Caco-2 (cell line): ENCODE measurements around the gene DNMBP. TPM values are rescaled to one million over a fixed set of nuclear protein-coding genes. Genes with fewer than 3 reads are reported as not detected.

Experiments used
- BruUV-seq: library from RNA; stranded (reverse); fragments of 400-500 nt; replicated peaks from 2 replicates; lab custom pipeline; 2021; lab: Mats Ljungman, UMichigan
- CTCF ChIA-PET: fragments of 300-600 bp; sonication (Branson Sonifier 250); formaldehyde crosslinking; loops from one replicate; lab custom pipeline; 2022; ENCODE audit warnings: antibody characterized with exemption; lab: Charles Lee
- POLR2A ChIA-PET: fragments of 300-600 bp; sonication (Branson Sonifier 250); formaldehyde crosslinking; loops from one replicate; lab custom pipeline; 2022; ENCODE audit warnings: antibody characterized with exemption; lab: Charles Lee
- DNase-seq, 2 experiments: peaks; one replicate each; pipeline versions ENCODE4 v3.0.0 to v3.0.0-alpha.2; 2020 to 2022
- H3K27me3 ChIP-seq: replicated peaks from 2 replicates; pipeline ENCODE4 v1.6.0; 2011; ENCODE audit warnings: low read length; ENCODE audit not compliant: control insufficient read depth, insufficient read depth
- H3K36me3 ChIP-seq: 2 replicates; pipeline ENCODE4 v1.5.1; 2011; ENCODE audit warnings: low read length; ENCODE audit not compliant: control insufficient read depth, insufficient read depth
- H3K4me1 ChIP-seq: fragments of 250-450 bp; sonication (Bioruptor Pico); 2 replicates; pipeline ENCODE4 v1.5.1; 2020; ENCODE audit warnings: mild to moderate bottlenecking
- H3K4me3 ChIP-seq: 2 replicates; pipeline ENCODE4 v1.5.1; 2011; ENCODE audit warnings: low read depth, mild to moderate bottlenecking, control low read depth, low read length
- H3K9me3 ChIP-seq: fragments of 250-450 bp; sonication (Bioruptor Pico); 2 replicates; pipeline ENCODE4 v1.5.1; 2020; ENCODE audit warnings: mild to moderate bottlenecking, moderate library complexity
- H3K27ac Mint-ChIP-seq: one replicate; pipeline ENCODE4 v1.8.0; 2022; ENCODE audit warnings: mixed read lengths; ENCODE audit not compliant: unreplicated experiment
- H3K27me3 Mint-ChIP-seq: one replicate; pipeline ENCODE4 v1.8.0; 2022; ENCODE audit warnings: mixed read lengths; ENCODE audit not compliant: insufficient read depth, unreplicated experiment
- H3K36me3 Mint-ChIP-seq: one replicate; pipeline ENCODE4 v1.8.0; 2022; ENCODE audit warnings: mild to moderate bottlenecking, mixed read lengths; ENCODE audit not compliant: insufficient read depth, unreplicated experiment
- H3K4me1 Mint-ChIP-seq: one replicate; pipeline ENCODE4 v1.8.0; 2022; ENCODE audit warnings: low read depth, mixed read lengths; ENCODE audit not compliant: unreplicated experiment
- H3K4me3 Mint-ChIP-seq: one replicate; pipeline ENCODE4 v1.8.0; 2022; ENCODE audit warnings: mild to moderate bottlenecking, moderate library complexity, mixed read lengths; ENCODE audit not compliant: unreplicated experiment
- H3K9me3 Mint-ChIP-seq: one replicate; pipeline ENCODE4 v1.8.0; 2022; ENCODE audit warnings: mixed read lengths; ENCODE audit not compliant: unreplicated experiment
- CTCF ChIP-seq, 2 experiments: fragments of 200-600 bp in 1 of 2; IDR thresholded peaks; 1 replicate in 1 of 2; 2 replicates in 1 of 2; pipeline versions ENCODE4 v1.5.1 to v1.8.0; 2011 to 2022; ENCODE audit warnings: antibody characterized with exemption in 1 of 2, control low read depth in 1 of 2, inconsistent platforms in 1 of 2, low read depth in 1 of 2, low read length in 1 of 2, mild to moderate bottlenecking in 1 of 2, moderate library complexity in 1 of 2; ENCODE audit not compliant: insufficient read depth in 1 of 2, severe bottlenecking in 1 of 2, unreplicated experiment in 1 of 2
- intact Hi-C: fragments of 100-400 bp; cut with micrococcal nuclease; formaldehyde crosslinking; loops from one replicate; pipeline ENCODE4 v1.10.0; 2022; ENCODE audit not compliant: unreplicated experiment
- total RNA-seq: library from RNA; stranded (reverse); gene quantifications from 2 replicates; pipeline ENCODE4 v1.2.3, GENCODE V29; 2022

The DNMBP gene
- total RNA-seq, 1 experiment from 2014 or later, result 30.6 TPM

- no peak for DNase-seq
- POLR2A ChIA-PET, result no interaction called here
- BruUV-seq, result no TSS peak
- Histone ChIP-seq H3K4me3 (no peak overlapping the region), H3K27me3 (no peaks in the 10 kb centered on the region), H3K36me3 (peaks cover 7% of the 10 kb centered on the region), H3K4me1 (no peaks in the 10 kb centered on the region), H3K9me3 (no peaks in the 10 kb centered on the region)
- CTCF ChIA-PET, result interaction anchor here (0.6 kb wide), 1 partner anchor 420 kb away, joined by 3 read pairs; no protein-coding TSS in a partner anchor
- H3K27ac Mint-ChIP-seq, result no peak overlapping the region
- H3K4me3 Mint-ChIP-seq, result no peak overlapping the region
- peaks cover 85% of the 10 kb centered on the region for H3K36me3 Mint-ChIP-seq
- no peaks in the 10 kb centered on the region for H3K4me1 Mint-ChIP-seq
- H3K27me3 Mint-ChIP-seq, result no peaks in the 10 kb centered on the region
- intact Hi-C loops, result no loop called here
- no peaks in the 10 kb centered on the region for H3K9me3 Mint-ChIP-seq
- no peak for TF ChIP-seq CTCF (IDR thresholded peaks at IDR 0.05; ENCODE audit: insufficient read depth in 1 of 2, low read depth in 1 of 2, low read length in 1 of 2, severe bottlenecking in 1 of 2, unreplicated experiment in 1 of 2)
These were observed 126.2 kb downstream of the DNMBP start for GRCh38 chr10:99883523-99883922.

GRCh38 chr10:99881371-99881770, 128.4 kb downstream of the DNMBP start:
- peaks cover 85% of the 10 kb centered on the region for H3K36me3 Mint-ChIP-seq
- intact Hi-C loops, result no loop called here
- DNase-seq, result no peak
- no peaks in the 10 kb centered on the region for H3K4me1 Mint-ChIP-seq
- no peaks in the 10 kb centered on the region for H3K27me3 Mint-ChIP-seq
- CTCF ChIA-PET, result no interaction called here
- no peaks in the 10 kb centered on the region for H3K9me3 Mint-ChIP-seq
- POLR2A ChIA-PET, result no interaction called here
- no peaks in the 10 kb centered on the region for H3K4me1 ChIP-seq
- no peak overlapping the region for H3K4me3 Mint-ChIP-seq
- BruUV-seq, result no TSS peak
- peaks cover 10% of the 10 kb centered on the region for H3K36me3 ChIP-seq
- H3K27ac Mint-ChIP-seq, result no peak overlapping the region
- no peak for TF ChIP-seq CTCF (IDR thresholded peaks at IDR 0.05; ENCODE audit: insufficient read depth in 1 of 2, low read depth in 1 of 2, low read length in 1 of 2, severe bottlenecking in 1 of 2, unreplicated experiment in 1 of 2)
- H3K9me3 ChIP-seq, result no peaks in the 10 kb centered on the region
- H3K4me3 ChIP-seq, result no peak overlapping the region
- H3K27me3 ChIP-seq, result no peaks in the 10 kb centered on the region

GRCh38 chr10:99880080-99880835, 129.5 kb downstream of the DNMBP start:
- H3K36me3 ChIP-seq, result peaks cover 10% of the 10 kb centered on the region
- no peak for DNase-seq
- H3K9me3 ChIP-seq, result no peaks in the 10 kb centered on the region
- H3K36me3 Mint-ChIP-seq, result peaks cover 84% of the 10 kb centered on the region
- no peaks in the 10 kb centered on the region for H3K27me3 Mint-ChIP-seq
- H3K4me1 Mint-ChIP-seq, result no peaks in the 10 kb centered on the region
- no peak for TF ChIP-seq CTCF (IDR thresholded peaks at IDR 0.05; ENCODE audit: insufficient read depth in 1 of 2, low read depth in 1 of 2, low read length in 1 of 2, severe bottlenecking in 1 of 2, unreplicated experiment in 1 of 2)
- no peaks in the 10 kb centered on the region for H3K27me3 ChIP-seq
- ChIA-PET POLR2A (no interaction called here), CTCF (no interaction called here)
- BruUV-seq, result no TSS peak
- H3K4me3 ChIP-seq, result no peak overlapping the region
- no peak overlapping the region for H3K4me3 Mint-ChIP-seq
- no peaks in the 10 kb centered on the region for H3K9me3 Mint-ChIP-seq
- intact Hi-C loops, result no loop called here
- H3K27ac Mint-ChIP-seq, result no peak overlapping the region
- H3K4me1 ChIP-seq, result no peaks in the 10 kb centered on the region
